ENCODE measurements around the gene AQP5.

DNA sequence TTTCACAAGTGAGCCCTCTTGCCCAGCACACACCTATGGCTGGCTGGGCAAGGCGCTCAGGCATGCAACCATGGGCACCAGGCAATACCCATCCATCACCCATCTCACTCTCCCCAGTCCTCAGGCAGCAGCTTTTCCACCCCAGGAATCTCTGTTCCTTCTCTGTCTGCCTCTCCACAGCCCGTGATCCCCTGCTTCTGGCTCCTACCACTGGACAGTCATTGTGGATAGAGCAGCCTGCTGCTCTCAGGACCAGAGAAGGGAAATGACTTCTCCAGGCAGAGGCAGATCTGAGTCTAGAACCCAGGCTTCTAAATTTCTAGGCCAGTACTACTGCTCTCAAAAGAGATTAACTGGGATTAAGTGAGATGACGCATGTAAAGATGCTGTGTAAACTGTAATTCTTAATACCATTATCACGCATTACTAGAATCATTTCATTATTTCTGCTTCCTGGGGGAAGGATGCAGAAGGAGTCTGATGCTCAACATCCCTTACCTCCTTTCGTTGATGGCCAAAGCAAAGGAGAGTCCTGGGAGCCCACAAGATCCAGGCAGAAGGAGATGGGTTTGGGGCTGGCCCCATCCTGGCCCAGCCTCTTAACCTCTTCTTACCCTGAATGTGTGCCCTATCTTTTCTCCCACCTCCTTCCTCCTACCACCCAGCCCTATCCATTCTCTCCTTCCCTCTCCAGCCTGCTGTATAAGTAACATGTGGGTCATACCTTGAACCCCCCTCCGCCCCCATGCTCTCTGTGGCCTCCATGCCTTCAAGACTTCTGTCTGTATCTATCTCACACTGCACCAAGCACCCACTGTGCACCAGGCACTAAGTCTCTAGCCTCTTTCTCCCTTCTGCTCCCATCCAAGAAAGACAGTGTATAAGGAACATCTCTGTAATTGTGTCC is 4.8 kb upstream of the AQP5 start:
- no peak for TF ChIP-seq POLR2A (IDR thresholded peaks at IDR 0.05)
- TF ChIP-seq, protein P1, sequence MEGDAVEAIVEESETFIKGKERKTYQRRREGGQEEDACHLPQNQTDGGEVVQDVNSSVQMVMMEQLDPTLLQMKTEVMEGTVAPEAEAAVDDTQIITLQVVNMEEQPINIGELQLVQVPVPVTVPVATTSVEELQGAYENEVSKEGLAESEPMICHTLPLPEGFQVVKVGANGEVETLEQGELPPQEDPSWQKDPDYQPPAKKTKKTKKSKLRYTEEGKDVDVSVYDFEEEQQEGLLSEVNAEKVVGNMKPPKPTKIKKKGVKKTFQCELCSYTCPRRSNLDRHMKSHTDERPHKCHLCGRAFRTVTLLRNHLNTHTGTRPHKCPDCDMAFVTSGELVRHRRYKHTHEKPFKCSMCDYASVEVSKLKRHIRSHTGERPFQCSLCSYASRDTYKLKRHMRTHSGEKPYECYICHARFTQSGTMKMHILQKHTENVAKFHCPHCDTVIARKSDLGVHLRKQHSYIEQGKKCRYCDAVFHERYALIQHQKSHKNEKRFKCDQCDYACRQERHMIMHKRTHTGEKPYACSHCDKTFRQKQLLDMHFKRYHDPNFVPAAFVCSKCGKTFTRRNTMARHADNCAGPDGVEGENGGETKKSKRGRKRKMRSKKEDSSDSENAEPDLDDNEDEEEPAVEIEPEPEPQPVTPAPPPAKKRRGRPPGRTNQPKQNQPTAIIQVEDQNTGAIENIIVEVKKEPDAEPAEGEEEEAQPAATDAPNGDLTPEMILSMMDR (IDR thresholded peaks at IDR 0.05): no peak
